HEK293T (cell line): ENCODE results near the gene RRP15.

Source experiments
- ARNT ChIP-seq: fragments of 450-650 bp; IDR thresholded peaks from 2 replicates; pipeline ENCODE4 v1.6.1; 2017; ENCODE audit warnings: mild to moderate bottlenecking
- BHLHE40 ChIP-seq: fragments of 450-650 bp; IDR thresholded peaks from 2 replicates; pipeline ENCODE4 v1.6.1; 2016; ENCODE audit warnings: mild to moderate bottlenecking, moderate library complexity, borderline replicate concordance
- CTBP1 ChIP-seq: fragments of 450-650 bp; IDR thresholded peaks from 2 replicates; pipeline ENCODE4 v1.6.1; 2016; ENCODE audit warnings: borderline replicate concordance
- ELF4 ChIP-seq: fragments of 450-650 bp; IDR thresholded peaks from 2 replicates; pipeline ENCODE4 v1.6.1; 2017; ENCODE audit warnings: antibody characterized with exemption
- FOXK2 ChIP-seq: fragments of 450-650 bp; IDR thresholded peaks from 2 replicates; pipeline ENCODE4 v1.6.1; 2016; ENCODE audit warnings: mild to moderate bottlenecking
- FOXM1 ChIP-seq: fragments of 450-650 bp; IDR thresholded peaks from 2 replicates; pipeline ENCODE4 v1.6.1; 2017; ENCODE audit warnings: mild to moderate bottlenecking, borderline replicate concordance
- HDGF ChIP-seq: fragments of 450-650 bp; IDR thresholded peaks from 2 replicates; pipeline ENCODE4 v1.6.1; 2017; ENCODE audit warnings: antibody characterized with exemption, borderline replicate concordance
- NFRKB ChIP-seq: fragments of 450-650 bp; IDR thresholded peaks from 2 replicates; pipeline ENCODE4 v1.6.1; 2016; ENCODE audit warnings: mild to moderate bottlenecking, moderate library complexity
- SP1 ChIP-seq: fragments of 450-650 bp; IDR thresholded peaks from 2 replicates; pipeline ENCODE4 v1.6.1; 2017
- SUZ12 ChIP-seq: fragments of 450-650 bp; IDR thresholded peaks from 2 replicates; pipeline ENCODE4 v1.6.1; 2016; ENCODE audit warnings: mild to moderate bottlenecking
- TF ChIP-seq, protein P1 (sequence below): fragments of 450-650 bp; IDR thresholded peaks from 2 replicates; pipeline ENCODE4 v1.6.1; 2016

GRCh38 chr1:218255090-218255489 lies 30.0 kb upstream of the RRP15 start:
- TF ChIP-seq HDGF, result no peak
- no peak for TF ChIP-seq BHLHE40
- TF ChIP-seq, protein P1, sequence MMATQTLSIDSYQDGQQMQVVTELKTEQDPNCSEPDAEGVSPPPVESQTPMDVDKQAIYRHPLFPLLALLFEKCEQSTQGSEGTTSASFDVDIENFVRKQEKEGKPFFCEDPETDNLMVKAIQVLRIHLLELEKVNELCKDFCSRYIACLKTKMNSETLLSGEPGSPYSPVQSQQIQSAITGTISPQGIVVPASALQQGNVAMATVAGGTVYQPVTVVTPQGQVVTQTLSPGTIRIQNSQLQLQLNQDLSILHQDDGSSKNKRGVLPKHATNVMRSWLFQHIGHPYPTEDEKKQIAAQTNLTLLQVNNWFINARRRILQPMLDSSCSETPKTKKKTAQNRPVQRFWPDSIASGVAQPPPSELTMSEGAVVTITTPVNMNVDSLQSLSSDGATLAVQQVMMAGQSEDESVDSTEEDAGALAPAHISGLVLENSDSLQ, result no peak
- no peak for TF ChIP-seq FOXK2
- no peak for TF ChIP-seq SP1
- TF ChIP-seq FOXM1, result no peak
- TF ChIP-seq NFRKB, result no peak
- no peak for TF ChIP-seq CTBP1
- no peak for TF ChIP-seq SUZ12
- no peak for TF ChIP-seq ELF4
- no peak for TF ChIP-seq ARNT
